ENCODE results near the gene KIF19. TPM values are rescaled to one million over a fixed set of nuclear protein-coding genes. Genes with fewer than 3 reads are reported as not detected.

KIF19 gene
- total RNA-seq, 1 experiment from 2014 or later, result not detected

- H3K27me3 ChIP-seq, result peaks cover 11% of the 10 kb centered on the region; the same call in 1 of the 2 replicates
- no peaks in the 10 kb centered on the region for H3K4me1 ChIP-seq
- no peaks in the 10 kb centered on the region for H3K9me3 ChIP-seq (replicated peaks)
- no peaks in the 10 kb centered on the region for H3K36me3 ChIP-seq
- no peak overlapping the region for H3K4me3 ChIP-seq
- no peak for DNase-seq
- no peak overlapping the region for H3K27ac ChIP-seq
These were observed 31.4 kb downstream of the KIF19 start for GRCh38 chr17:74357466-74357809.

- Histone ChIP-seq H3K36me3 (no peaks in the 10 kb centered on the region), H3K4me3 (no peak overlapping the region), H3K27me3 (peaks cover 11% of the 10 kb centered on the region; the same call in 1 of the 2 replicates), H3K4me1 (no peaks in the 10 kb centered on the region), H3K27ac (no peak overlapping the region), H3K9me3 (replicated peaks) (no peaks in the 10 kb centered on the region)
- DNase-seq, result no peak
These were observed 32.7 kb downstream of the KIF19 start for GRCh38 chr17:74358697-74359096.

DNA sequence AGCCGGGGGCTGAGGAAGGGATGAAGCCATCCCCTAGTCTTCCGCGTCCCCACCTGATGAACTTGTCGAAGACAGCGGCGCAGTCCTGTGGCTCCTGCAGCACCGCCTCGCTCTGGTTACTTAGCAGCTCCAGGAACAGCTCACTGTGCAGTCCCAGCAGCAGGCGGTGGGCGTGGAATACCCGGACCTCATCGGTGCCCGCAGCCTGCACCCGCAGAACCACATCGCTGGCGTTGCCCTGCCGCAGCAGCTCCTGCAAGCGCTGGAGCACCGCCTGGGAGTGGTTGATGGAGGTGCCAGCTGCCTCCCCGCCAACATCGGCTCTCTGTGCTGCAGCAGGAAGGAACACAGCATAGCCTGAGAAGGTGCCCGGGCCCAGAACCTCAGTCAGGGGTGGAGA lies 33.9 kb downstream of the KIF19 start:
- Histone ChIP-seq H3K4me3 (no peak overlapping the region), H3K27me3 (peaks cover 11% of the 10 kb centered on the region; the same call in 1 of the 2 replicates), H3K36me3 (no peaks in the 10 kb centered on the region), H3K4me1 (no peaks in the 10 kb centered on the region), H3K9me3 (replicated peaks) (no peaks in the 10 kb centered on the region), H3K27ac (no peak overlapping the region)
- DNase-seq, result no peak

DNA sequence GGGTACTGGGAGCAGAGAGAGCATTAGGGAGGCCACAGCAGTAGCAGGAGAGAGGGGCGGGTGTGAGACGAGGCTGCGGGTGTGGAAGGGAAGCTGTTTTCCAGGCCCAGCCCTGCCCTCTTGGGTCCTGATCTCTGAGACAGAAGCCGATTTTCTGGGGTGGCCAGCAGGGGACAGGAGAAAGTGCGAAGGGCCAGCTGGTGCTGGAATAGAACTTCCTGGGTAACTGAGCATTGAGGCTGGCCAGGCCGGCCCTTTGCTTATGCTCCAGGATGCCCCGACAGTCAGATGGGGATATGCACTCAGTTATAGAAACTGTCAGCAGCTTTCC lies 34.8 kb downstream of the KIF19 start:
- Histone ChIP-seq H3K27me3 (peaks cover 11% of the 10 kb centered on the region; the same call in 1 of the 2 replicates), H3K36me3 (no peaks in the 10 kb centered on the region), H3K9me3 (replicated peaks) (no peaks in the 10 kb centered on the region), H3K4me3 (no peak overlapping the region), H3K27ac (no peak overlapping the region), H3K4me1 (no peaks in the 10 kb centered on the region)
- DNase-seq, result no peak

GRCh38 chr17:74361230-74362068 lies 35.4 kb downstream of the KIF19 start, which contains the start of gene BTBD17:
Gene BTBD17, minus strand, starts transcription at chr17:74361868. Its CDS starts 49 bp downstream, at chr17:74361819.
- H3K36me3 ChIP-seq, result no peaks in the 10 kb centered on the region
- no peaks in the 10 kb centered on the region for H3K4me1 ChIP-seq
- H3K4me3 ChIP-seq, result no peak within 1 kb of the TSS
- H3K27me3 ChIP-seq, result peaks cover 11% of the 10 kb centered on the region; the same call in 1 of the 2 replicates
- no peak within 1 kb of the TSS for H3K27ac ChIP-seq
- peak; percentile 72 to 75 for DNase-seq
- no peaks in the 10 kb centered on the region for H3K9me3 ChIP-seq (replicated peaks)

DNA sequence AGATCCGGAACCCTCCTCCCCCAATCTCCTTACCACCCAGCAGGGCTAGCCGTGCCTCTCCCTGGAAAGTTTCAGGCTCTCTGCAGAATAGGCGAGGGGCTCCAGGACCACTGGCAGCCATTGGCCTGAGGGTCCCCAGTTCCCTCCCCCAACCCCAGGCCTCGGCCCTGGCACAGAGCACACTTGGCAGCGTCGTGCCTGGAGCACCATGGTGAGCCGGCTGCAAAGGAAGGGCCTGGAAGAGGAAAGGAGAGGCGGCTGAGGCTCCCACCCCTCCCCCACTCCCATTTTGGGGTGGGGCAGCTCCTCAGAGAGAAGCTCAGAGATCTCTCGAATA lies 36.0 kb downstream of the KIF19 start:
- Histone ChIP-seq H3K36me3 (no peaks in the 10 kb centered on the region), H3K9me3 (replicated peaks) (no peaks in the 10 kb centered on the region), H3K27ac (no peak overlapping the region), H3K4me1 (no peaks in the 10 kb centered on the region), H3K4me3 (no peak overlapping the region), H3K27me3 (peaks cover 11% of the 10 kb centered on the region; the same call in 1 of the 2 replicates)
- no peak for DNase-seq

- H3K36me3 ChIP-seq, result no peaks in the 10 kb centered on the region
- no peak overlapping the region for H3K4me3 ChIP-seq
- no peaks in the 10 kb centered on the region for H3K9me3 ChIP-seq (replicated peaks)
- DNase-seq, result no peak
- no peaks in the 10 kb centered on the region for H3K4me1 ChIP-seq
- peaks cover 11% of the 10 kb centered on the region; the same call in 1 of the 2 replicates for H3K27me3 ChIP-seq
- no peak overlapping the region for H3K27ac ChIP-seq
These were observed 36.9 kb downstream of the KIF19 start for GRCh38 chr17:74362810-74363498.

- DNase-seq, result no peak
- no peak within 1 kb of the TSS for H3K27ac ChIP-seq
- H3K9me3 ChIP-seq (replicated peaks), result no peaks in the 10 kb centered on the region
- peaks cover 5% of the 10 kb centered on the region; the same call in 1 of the 2 replicates for H3K27me3 ChIP-seq
- no peaks in the 10 kb centered on the region for H3K36me3 ChIP-seq
- H3K4me3 ChIP-seq, result no peak within 1 kb of the TSS
- H3K4me1 ChIP-seq, result no peaks in the 10 kb centered on the region
These were observed 41.2 kb downstream of the KIF19 start, which contains the start of gene GPR142 for GRCh38 chr17:74367206-74367605. Gene GPR142, plus strand, starts transcription at chr17:74367506. Its CDS starts 2,035 bp downstream, at chr17:74369541.

GRCh38 chr17:74368341-74369081 lies 42.5 kb downstream of the KIF19 start:
- Histone ChIP-seq H3K9me3 (replicated peaks) (no peaks in the 10 kb centered on the region), H3K27me3 (peaks cover 5% of the 10 kb centered on the region; the same call in 1 of the 2 replicates), H3K36me3 (no peaks in the 10 kb centered on the region), H3K4me1 (no peaks in the 10 kb centered on the region), H3K4me3 (no peak overlapping the region), H3K27ac (no peak overlapping the region)
- peak; percentile 59 to 83 for DNase-seq

DNA sequence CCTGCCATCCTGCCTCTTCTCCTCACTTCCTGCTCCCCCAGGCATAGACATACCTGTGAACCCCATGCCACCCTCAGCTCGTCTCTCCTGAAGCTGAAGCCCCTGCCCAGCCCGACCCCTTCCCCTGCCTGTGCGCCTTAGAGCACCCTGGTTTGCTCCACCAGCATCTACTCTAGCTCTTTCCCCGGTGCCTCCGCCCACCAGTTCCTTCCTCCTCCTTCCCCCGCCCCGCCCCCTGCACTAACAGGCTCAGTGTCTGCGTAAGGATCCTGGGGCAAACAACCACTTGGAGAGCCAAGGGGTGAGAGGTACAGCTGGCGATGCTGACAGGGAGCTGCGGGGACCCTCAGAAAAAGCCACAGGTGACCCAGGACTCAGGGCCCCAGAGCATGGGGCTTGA lies 43.2 kb downstream of the KIF19 start:
- no peaks in the 10 kb centered on the region for H3K36me3 ChIP-seq
- peaks cover 5% of the 10 kb centered on the region; the same call in 1 of the 2 replicates for H3K27me3 ChIP-seq
- H3K4me1 ChIP-seq, result no peaks in the 10 kb centered on the region
- H3K27ac ChIP-seq, result no peak overlapping the region
- H3K9me3 ChIP-seq (replicated peaks), result no peaks in the 10 kb centered on the region
- H3K4me3 ChIP-seq, result no peak overlapping the region
- DNase-seq, result no peak

DNA sequence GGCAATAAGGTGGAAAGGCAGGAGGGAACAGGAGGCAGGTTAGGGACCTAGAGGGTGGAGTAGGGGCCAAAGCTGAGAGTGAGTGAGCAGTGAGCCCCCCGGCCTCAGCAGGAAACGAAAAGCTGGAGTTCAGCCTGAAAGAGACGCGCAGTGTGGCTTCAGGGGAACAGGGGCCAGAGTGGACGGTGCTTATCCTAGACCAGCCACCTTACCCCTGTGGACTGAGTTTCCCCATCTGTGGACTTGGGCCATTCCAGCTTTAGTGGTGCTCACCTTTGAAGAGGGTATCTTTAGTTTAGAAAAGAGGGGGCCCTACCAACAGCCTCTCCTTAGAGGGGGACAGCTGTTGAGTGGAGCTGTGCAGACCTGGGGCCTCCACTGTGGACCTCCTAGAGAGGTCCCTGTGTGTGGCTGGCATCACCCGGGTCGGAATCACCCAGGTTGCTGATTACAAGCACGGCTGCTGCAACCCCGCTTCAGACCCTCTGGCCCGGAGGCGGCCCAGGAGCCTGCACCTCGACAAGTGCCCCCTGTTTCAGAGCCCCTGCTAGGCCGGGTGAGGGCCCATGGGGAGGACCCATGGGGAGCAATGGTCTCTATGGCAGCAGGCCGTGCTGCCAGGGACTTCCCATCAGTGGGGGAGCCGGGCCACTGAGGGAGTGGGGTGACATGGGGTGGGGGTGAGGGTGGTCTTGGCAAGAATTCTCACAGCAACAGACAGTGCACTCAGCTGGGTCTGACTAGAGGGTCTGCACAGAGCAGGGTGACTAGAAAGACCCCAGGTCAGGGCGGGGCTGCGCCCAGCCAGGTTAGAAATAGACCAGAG lies 43.9 kb downstream of the KIF19 start:
- no peaks in the 10 kb centered on the region for H3K4me1 ChIP-seq
- peaks cover 5% of the 10 kb centered on the region; the same call in 1 of the 2 replicates for H3K27me3 ChIP-seq
- no peak overlapping the region for H3K27ac ChIP-seq
- DNase-seq, result no peak
- H3K4me3 ChIP-seq, result no peak overlapping the region
- H3K9me3 ChIP-seq (replicated peaks), result no peaks in the 10 kb centered on the region
- H3K36me3 ChIP-seq, result no peaks in the 10 kb centered on the region

- Histone ChIP-seq H3K27ac (no peak overlapping the region), H3K36me3 (no peaks in the 10 kb centered on the region), H3K27me3 (peaks cover 11% of the 10 kb centered on the region), H3K4me3 (no peak overlapping the region), H3K9me3 (replicated peaks) (no peaks in the 10 kb centered on the region), H3K4me1 (no peaks in the 10 kb centered on the region)
- no peak for DNase-seq
These were observed 45.7 kb downstream of the KIF19 start for GRCh38 chr17:74371653-74372147.

DNA sequence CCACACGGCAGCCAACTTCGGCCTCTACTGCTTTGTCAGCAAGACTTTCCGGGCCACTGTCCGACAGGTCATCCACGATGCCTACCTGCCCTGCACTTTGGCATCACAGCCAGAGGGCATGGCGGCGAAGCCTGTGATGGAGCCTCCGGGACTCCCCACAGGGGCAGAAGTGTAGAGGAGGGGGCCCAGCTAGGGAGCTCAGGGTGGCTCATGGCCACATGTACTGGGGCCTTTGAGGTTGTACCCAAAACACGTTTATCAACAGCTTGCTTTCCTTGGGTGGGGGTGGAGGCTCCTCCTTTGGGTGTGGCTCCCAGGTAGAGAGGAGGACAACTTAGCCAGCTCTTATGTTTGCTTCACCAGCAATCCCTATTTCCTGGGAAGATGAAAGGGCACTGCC lies 46.4 kb downstream of the KIF19 start:
- Histone ChIP-seq H3K36me3 (no peaks in the 10 kb centered on the region), H3K27ac (no peak overlapping the region), H3K4me1 (no peaks in the 10 kb centered on the region), H3K9me3 (replicated peaks) (no peaks in the 10 kb centered on the region), H3K4me3 (no peak overlapping the region), H3K27me3 (peaks cover 11% of the 10 kb centered on the region)
- DNase-seq, result no peak
